GM18505 (cell line): ENCODE data around the gene BIVM.
A peak's percentile ranks its signal among the peaks of the same experiment; 100 is the strongest.

Source experiments
- ATAC-seq: cut with Tn5 transposase; IDR thresholded peaks from one replicate; pipeline ENCODE4 v1.9.1; 2021; ENCODE audit not compliant: unreplicated experiment
- POLR2A ChIP-seq: IDR thresholded peaks from 4 replicates; pipeline ENCODE4 v1.6.1; 2011; ENCODE audit warnings: borderline replicate concordance; ENCODE audit not compliant: insufficient read depth, insufficient read length; ENCODE audit errors: extremely low read depth

BIVM gene

GRCh38 chr13:102798581-102799425 lies at the start of gene BIVM, which contains the start of gene POGLUT2:
Gene BIVM (plus strand): TSS chr13:102799119. CDS start chr13:102807268, 8,149 bp downstream.
Gene POGLUT2 (minus strand): TSS chr13:102798976. CDS start chr13:102798670, 306 bp downstream.
- peak; percentile 80 for ATAC-seq

GRCh38 chr13:102751886-102752285 lies 47.0 kb upstream of the BIVM start:
- no peak for ATAC-seq
- no peak for TF ChIP-seq POLR2A

More at GRCh38 chr13:102798581-102799425, at the start of gene BIVM, which contains the start of gene POGLUT2:
- peak; percentile 58 for TF ChIP-seq POLR2A

GRCh38 chr13:102757006-102757405 lies 41.9 kb upstream of the BIVM start:
- TF ChIP-seq POLR2A, result no peak
- no peak for ATAC-seq

- no peak for ATAC-seq
- no peak for TF ChIP-seq POLR2A
Observed at GRCh38 chr13:102758842-102759241, 40.1 kb upstream of the BIVM start.

GRCh38 chr13:102761071-102761470 lies 37.8 kb upstream of the BIVM start:
- ATAC-seq, result no peak
- no peak for TF ChIP-seq POLR2A

- ATAC-seq, result no peak
Observed at GRCh38 chr13:102763741-102764140, 35.2 kb upstream of the BIVM start.

GRCh38 chr13:102768909-102769308 lies 30.0 kb upstream of the BIVM start:
- no peak for ATAC-seq
- no peak for TF ChIP-seq POLR2A

More at GRCh38 chr13:102763741-102764140, 35.2 kb upstream of the BIVM start:
- no peak for TF ChIP-seq POLR2A

- no peak for TF ChIP-seq POLR2A
- no peak for ATAC-seq
Observed at GRCh38 chr13:102769679-102770078, 29.2 kb upstream of the BIVM start.

GRCh38 chr13:102770435-102770834 lies 28.5 kb upstream of the BIVM start:
- no peak for ATAC-seq
- no peak for TF ChIP-seq POLR2A

- ATAC-seq, result no peak
- no peak for TF ChIP-seq POLR2A
Observed at GRCh38 chr13:102771298-102772041, 27.4 kb upstream of the BIVM start.

- no peak for ATAC-seq
- TF ChIP-seq POLR2A, result no peak
Observed at GRCh38 chr13:102772042-102772425, 26.9 kb upstream of the BIVM start.

- ATAC-seq, result peak; percentile 94
- peak; percentile 98 for TF ChIP-seq POLR2A
Observed at GRCh38 chr13:102773441-102774213, 25.3 kb upstream of the BIVM start, which contains the start of gene TEX30. Gene TEX30 (minus strand): TSS chr13:102773786. CDS start chr13:102770026, 3,760 bp downstream.

- TF ChIP-seq POLR2A, result no peak
- no peak for ATAC-seq
Observed at GRCh38 chr13:102774214-102774568, 24.7 kb upstream of the BIVM start.
